NOMO-1 (cell line): ENCODE data around the gene AKNAD1.

Experiments
- DNase-seq, 2 experiments: peaks; one replicate each; lab custom pipeline; 2025; ENCODE audit not compliant: unreplicated experiment in 2 of 2; lab: John Stamatoyannopoulos, UW

The AKNAD1 gene

DNA sequence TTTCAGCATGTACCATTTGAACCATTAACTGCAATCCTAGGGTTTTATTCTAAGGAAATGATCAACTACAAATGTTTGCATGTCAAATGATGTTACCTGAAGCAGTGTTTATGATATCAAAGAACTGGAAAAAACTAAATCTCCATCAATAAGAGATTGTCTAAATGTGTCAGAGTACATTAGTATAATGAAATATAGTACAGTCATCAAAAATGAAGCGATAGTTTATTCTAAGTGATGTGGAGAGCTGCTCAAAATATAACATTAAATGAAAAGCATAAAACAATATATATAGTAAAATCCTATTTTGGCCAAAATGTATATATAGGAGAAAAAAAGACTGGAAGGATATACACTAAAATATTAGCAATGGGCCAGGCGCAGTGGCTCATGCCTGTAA, 24.0 kb downstream of the AKNAD1 start:
- DNase-seq = no peak

DNA sequence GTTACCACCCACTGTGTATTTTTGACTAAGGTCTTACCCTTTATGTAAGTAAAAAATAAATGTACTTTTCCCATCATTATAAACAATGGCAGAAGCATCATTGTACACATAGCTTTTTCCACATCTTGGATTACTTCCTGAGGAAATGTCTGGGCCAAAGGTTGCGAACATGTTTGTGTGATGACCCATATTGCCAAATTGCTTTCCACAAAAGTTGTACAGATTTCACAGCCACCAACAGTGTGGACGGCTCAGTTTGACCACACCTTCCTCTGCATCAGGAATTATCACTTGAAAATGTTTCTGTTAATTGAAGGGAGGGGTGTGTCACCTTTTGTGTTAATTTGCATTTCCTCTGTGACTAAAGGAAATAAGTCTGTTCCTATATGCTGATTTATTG, 25.7 kb downstream of the AKNAD1 start:
- peak in 1 of 2 experiments; percentile 24 for DNase-seq

DNA sequence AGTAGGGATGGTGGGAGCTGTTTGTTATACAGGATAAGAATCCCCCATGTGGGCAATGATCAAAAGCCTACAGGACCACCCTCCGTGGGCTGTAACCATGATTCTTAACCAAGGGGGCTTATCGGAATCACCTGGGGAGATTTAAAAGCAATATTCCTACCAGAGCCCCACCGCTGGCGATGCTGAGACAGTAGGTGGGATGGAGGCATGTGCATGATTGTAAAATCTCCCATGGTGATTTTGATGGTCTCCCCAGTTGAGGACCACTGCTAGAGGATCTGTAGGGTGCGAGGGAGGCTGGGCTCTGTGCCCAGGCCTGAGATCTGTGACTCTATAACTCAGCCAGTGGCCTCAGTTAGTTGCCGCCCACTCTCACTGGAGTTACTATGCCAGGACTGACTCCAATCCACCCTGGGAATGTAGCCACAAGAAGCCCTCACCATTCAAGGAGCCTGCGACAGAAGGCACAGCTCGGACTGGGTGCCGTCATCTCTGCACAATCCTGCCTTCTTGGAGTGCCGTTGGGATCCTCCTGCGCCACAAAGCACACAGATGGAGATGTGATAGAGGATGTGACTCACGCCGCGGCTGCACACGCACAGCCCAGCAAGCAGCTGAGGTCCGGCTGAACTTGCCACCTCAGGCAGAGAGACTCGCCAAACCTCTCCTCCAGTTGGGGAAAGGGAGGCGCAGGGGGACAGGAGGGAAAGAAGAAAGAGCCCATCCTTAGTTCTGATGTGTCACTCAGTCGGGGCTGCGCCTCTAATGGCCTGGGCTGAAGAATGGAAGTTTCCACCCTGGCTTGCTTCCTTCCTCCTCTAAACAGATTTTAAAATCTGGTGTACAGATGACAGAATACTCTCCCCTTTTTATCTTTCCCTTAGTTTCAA, 26.5 kb downstream of the AKNAD1 start:
- peak; percentile 24 to 48 for DNase-seq

DNA sequence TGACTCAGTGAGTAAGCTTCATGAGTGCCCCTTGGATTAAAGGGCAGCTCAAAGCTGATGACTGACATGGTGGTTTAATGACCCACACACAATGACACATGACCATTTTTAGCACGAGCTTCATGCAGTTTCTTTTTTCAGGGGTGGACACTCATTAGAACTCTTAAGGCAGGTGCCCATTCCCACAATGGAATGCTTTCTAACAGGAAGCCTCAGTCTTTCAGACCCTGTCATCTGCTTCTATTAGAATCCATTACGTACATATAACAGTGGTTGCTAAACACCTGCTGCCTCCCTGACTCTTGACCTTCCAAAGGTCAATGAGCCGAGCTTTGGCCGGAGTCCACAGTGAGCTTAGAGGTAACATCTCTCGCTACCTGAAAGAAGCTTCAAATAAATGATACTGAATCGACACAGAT, 27.4 kb downstream of the AKNAD1 start:
- DNase-seq = no peak

DNA sequence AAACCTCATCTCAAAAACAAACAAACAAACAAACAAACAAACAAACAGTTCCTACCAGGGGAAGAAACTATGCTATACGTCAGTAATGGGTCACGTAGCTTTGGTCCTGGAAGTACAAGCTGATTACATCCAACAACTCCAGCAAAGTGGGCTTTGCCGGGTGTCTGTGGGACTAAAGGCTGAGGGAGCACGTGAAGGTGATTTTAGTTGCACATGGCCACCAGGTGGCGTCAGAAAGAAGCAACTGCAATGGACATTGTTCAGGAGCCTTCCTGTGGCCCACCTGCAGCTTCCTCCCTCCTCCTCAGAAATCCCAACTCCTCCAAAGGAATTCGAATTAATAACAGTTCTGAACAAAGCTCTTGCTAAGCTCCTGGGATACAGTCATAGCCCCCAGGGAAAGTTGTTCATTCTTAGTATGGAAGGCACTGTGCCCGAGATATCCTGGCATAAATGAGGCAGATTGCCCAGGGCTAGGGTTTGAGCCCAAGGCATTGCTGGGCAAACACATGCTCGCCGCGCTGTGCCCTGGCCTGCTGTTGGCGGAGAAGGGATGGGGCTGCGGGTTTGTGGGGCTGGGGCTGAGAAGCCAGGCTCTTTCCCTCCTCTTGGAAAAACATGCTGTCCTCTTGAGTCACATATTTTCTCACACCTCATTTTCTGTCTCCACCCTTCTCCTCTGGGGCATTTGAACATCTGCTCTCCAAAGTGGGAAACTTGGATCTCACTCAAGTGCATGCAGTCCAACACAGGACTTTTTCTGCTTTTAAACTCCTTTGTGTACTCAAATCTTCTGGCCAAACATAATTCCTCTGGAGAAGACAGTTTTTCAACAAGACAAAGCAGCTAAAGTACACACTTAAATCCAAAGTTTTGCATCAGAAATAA, 28.6 kb downstream of the AKNAD1 start:
- DNase-seq = peak in 1 of 2 experiments; percentile 24

DNA sequence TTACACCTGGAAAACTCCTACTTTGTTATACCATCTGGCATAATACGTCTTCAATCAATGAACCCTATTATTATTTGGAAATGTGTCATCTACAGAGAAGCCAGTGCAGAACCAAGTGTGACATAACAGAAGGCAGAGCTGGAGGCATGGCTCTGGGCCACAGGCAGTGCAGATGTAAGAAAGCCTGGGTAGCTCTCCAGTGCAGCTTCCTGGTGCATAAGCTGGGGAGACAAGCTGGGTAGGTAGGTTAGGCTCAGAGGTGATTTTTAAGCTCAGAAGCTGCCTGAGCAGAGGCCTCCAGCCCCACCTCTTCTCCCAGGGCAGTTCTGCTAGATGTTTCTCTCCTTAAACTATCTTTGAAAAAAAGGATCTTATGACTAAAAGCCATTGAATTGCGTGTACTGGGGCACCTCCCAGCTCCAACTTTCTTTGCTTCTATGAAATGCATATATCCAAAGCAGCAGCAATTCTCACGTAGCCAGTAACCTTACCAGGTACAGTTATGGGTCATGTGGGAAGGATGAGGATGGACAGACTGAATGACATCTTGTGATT, 30.7 kb downstream of the AKNAD1 start:
- DNase-seq = no peak

DNA sequence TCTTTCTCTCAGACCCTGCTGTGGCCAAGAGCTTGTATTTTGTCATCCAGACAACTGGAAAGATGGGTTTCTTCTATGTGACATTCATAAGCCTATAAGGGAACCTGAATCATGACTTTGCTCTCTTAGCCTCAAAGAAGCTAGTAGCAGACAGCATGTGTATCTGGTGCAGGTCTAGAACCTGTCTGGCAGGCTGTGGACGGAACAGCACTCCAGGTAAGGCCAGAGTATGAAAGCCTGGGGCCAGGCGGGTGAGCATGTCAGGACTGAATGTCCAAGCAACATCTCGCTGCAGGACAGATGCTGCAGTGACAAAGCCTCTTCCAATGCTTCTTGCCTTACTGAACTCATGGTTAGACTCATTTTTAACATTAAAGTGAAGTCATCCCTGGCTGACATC, 32.8 kb downstream of the AKNAD1 start:
- DNase-seq = no peak

DNA sequence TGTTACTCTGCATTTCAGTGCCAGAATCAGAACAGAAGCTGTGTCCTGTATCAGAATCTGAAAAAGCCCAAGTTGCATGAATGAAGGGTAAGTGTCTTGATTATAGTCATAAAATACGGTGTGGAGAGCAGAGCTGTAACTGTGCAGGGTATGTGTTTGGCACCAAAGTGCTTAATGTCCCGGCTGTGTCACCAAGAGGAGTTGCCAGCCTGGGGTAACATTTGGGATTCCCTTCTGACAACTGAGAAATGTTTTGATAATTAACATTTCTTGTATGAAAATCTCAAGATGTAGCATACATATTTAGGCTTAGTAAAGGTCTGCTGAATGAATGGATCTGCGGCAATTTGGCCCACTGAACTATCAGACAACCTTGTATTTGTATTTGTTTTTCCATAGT, 33.3 kb downstream of the AKNAD1 start:
- no peak for DNase-seq

DNA sequence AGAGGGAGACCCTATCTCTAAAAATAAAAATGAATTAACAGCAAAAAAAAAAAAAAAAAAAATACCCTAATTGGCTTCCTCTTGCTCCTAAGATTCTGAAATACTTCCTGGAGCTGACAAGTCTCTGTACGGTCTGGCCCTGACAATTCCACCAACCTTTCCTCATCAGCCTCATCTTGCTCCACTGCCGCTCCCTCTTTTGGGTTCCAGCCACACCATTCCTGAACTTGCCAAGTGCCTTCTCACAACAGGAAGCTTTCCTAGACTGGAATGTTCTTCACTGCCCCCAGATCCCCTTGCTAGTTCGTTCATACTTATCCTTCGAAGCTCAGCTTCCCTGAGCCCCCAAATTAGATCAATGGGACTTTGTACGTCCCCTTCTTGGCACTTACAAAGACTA, 37.0 kb downstream of the AKNAD1 start:
- no peak for DNase-seq

DNA sequence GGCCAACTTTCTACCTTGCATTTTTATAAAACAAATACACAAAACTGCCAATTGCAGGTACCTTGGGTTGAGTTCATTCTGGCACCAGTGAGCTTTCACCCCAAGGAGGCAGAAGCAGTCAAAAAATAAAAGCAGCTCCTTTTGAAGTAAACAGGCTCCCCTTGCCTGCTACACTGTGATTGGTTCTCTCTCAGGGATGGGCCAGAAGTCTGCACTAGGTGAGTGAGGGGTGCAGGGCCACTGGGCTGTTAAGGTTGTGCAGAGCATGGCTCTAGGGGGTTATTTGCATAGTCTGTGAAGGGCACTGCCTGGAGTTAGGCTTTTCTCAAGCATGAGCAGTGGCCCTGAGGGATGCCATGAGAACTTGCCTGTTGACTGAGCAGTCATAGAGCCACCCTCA, 39.1 kb downstream of the AKNAD1 start:
- no peak for DNase-seq

DNA sequence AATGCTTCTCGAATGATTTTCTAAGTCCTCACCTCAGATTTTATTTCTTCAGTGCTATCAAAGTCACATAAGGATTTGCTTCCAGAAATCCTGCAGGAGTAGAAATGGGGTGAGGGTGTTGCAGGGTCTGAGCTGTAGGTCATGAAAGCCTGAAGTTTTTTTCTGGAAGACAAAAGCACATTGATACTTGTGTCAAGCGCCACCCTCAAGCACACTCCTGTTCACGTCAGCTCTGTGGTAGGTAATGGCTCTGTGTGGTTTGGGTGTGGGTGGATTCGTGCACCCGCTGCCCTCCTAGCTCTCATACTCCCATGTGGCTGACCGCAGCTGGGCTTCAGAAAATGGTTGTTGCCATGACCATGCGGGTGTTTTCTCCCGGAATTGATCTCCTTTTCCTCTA, 39.9 kb downstream of the AKNAD1 start:
- no peak for DNase-seq

DNA sequence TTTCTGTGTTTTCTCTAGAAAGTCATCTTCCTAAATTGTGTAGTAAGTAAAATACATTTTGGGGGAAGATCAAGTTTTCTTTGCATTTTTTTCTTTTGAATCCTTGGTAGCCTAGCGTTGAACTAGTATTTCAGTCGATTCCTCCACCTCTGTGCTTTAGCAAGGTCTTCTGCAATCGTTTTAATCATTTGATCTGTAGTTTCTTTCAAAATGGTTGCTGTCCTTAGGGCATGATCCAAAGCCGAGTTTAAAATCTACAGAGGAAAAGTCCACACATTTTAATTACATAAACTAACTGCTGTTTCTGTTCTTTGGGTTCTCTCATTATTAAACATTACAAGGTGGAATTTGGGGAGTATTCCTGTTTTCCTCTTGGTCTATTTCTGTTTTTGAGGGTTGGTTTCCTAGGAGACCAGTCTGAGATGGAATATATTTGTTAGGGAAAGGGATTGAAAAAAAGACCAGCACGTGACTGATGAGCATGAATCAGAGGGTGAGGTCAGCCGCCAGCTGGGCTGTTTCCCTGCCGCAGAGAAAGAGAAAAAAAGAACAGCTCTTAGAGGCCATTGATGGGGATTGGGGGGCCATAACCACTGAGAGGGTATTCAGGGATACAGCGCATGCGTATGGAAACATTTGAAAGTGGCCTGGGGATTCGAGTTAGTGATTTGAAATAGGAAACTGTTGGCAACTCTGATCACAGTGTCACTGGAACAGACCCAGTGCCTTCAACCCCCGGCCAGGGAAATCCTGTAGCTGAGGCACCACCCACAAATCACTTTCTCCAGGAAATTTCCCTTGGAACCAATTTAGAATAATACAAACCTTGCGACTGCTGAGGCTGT, 40.6 kb downstream of the AKNAD1 start:
- peak in 1 of 2 experiments; percentile 11 for DNase-seq

DNA sequence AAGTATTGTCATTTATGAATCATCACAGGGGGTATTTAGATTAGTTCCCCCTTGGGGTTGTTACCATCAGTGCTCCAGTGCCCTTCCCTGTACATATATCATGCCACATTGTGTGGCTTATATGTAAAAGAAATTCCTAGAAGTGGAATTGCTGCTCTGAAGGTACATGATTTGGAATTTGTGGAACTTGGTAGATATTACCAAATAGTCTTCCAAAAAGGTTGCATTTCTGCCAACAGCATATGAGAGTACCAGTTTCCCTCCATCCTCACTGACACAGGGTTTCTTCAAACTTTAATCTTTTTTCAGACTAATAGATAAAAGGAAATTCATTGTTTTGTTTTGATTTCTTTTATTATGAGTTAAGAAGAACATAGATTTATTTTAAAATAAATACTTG, 41.3 kb downstream of the AKNAD1 start:
- DNase-seq = no peak

DNA sequence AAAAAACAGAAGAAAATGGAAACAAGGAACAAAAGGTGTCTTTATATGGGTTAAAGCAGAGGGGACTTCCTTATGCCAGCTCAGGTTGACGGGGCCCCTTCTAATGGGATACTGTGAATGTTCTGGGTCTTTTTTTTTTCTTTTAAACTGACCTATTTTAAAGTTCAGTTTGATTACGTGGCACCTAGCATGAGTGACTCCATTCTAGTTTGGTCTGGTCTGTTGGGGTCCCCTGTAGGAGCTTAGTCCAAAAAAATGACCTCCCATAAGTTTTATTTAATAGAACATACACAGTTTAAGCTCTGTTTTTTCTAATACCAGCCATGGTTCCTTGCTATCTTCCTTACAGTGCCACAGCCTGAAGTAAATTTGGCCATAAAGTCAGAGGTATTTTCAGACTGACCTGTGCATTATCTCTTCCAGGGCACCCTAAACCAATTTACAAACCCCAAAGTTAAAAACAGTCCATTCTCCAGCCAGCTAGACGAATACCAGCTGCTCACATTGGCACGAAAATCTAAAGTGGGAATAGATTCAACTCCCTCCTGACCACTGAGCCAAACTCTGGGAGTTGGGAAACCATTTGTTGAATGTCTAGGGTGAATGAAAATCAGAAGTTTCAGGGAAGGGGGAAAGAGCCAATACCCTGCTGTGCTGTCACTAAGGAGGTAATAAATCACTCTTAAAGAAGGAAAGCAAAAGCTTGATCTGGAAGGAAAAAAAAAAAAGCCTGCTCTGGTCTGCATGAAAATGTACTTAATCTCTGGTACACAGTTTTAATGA, 42.4 kb downstream of the AKNAD1 start:
- DNase-seq = no peak

DNA sequence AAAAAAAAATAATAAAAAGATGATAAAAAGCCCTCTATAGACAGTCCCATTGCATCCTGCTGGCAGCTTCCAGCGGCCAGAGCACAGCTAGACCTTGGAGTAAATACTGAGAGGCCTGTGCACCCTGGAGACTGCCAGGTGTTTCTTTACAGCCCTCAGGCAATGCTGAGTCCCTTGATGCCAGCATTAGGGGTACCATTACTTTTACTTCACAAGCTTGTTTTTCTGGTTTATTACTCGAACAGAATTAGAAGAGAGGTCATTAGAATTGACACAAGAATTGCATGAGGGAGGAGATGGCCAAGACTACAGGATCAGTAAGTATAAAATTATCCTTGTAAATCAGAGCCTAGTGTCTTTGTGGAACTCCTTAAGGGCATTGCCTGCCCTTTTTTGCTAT, 43.6 kb downstream of the AKNAD1 start:
- no peak for DNase-seq

DNA sequence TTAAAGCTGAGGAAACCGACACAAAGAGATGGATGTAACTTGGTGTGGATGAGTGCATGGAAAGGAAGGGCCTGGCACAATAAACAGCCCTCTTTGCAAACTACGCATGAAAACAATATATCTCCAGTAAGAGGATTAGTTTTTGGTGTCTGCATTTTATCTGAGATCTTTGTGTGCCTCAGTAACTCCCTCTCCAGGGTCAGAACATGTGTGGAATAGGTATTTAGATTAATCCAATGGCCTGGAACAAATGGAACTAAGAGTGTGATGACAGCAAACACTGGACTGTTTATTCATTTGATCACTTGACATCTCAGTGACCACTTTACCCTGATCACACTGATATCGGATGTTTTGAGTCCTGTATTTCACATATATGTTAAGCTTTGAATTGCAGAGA, 45.3 kb downstream of the AKNAD1 start:
- DNase-seq = no peak

DNA sequence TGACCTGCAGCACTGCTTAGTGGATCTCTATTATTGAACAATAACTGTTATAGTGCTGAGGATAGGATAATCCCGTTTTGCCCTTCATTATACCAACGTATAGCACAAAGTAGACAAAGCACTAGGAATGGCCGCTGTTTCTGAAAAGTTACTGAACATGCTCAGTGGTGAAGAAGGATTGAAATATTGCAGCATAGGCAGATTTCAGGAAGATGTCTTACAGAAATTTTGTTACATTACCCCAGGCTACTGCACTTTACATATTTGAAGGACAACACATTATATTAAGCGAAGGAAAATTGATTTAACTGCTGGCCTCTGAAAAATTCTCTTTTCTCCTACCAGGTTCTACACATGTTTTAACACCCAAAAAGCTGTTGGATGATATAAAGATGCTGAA, 48.5 kb downstream of the AKNAD1 start:
- DNase-seq = no peak

DNA sequence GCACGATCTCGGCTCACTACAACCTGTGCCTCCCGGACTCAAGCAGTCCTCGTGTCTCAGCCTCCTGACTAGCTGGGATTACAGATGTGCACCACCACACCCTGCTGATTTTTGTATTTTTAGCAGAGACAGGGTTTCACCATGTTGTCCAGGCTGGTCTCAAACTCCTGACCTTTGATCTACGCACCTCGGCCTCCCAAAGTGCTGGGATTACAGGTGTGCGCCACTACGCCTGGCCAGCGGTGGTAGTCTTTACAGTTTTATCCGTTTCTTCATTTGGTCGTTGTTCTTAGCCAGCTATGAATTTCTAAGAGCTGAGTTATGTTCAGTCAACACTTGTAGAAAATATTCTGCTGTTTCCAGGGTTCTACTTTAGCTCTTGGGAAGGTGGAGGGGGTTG, 53.3 kb downstream of the AKNAD1 start:
- DNase-seq = no peak

DNA sequence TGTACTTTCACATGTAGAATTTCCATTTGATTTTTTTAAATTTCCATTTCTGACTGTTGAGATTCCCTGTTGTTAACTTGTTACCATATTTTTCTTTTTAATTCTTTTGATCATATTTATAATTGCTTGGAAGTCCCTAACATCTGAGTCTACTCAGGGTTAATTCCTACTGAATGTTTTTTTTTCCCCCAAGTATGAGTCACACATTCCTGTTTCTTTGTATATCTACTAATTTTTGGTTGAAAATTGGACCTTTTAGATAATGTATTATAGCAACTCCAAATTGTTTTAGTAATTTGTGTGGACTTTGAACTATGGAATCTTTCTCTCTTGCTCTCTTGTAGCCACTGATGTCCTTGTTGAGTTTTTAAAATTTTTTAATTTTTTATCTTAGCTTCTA, 55.8 kb downstream of the AKNAD1 start:
- no peak for DNase-seq

DNA sequence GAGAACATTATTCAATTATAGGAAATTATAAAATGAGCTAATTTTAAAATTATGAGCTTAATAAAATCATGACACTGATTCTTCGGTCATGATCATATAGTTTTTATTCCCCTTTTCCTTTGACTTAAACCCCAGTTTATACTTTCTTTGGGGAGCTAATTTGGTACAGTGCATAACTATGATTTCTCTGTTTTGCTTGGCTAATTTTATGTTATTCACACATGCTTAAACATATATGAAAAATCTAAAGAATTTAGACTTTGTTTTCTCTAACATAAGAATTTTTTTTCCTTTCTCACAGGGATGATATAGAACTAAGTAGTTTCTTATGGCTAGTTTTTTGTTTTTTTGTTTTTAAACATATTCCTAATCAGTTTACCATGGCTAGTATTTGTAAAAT, 57.9 kb downstream of the AKNAD1 start:
- DNase-seq = no peak
